OCI-LY7 (cell line): ENCODE results near the gene INTS1. TPM values are rescaled to one million over a fixed set of nuclear protein-coding genes. Genes with fewer than 3 reads are reported as not detected.

Experiments used
- BruUV-seq: library from RNA; stranded (reverse); fragments of 400-500 nt; replicated peaks from 2 replicates; lab custom pipeline; 2021; lab: Mats Ljungman, UMichigan
- CTCF ChIA-PET: fragments of 300-600 bp; sonication (Branson Sonifier 250); formaldehyde crosslinking; loops from one replicate; lab custom pipeline; 2022; ENCODE audit warnings: antibody characterized with exemption; ENCODE audit not compliant: unreplicated experiment; lab: Charles Lee
- POLR2A ChIA-PET: fragments of 300-600 bp; sonication (Branson Sonifier 250); formaldehyde crosslinking; loops from one replicate; lab custom pipeline; 2022; ENCODE audit warnings: antibody characterized with exemption; lab: Charles Lee
- DNase-seq: peaks from one replicate; pipeline ENCODE4 v3.0.0-alpha.2; 2015; ENCODE audit warnings: low spot score
- H2AFZ ChIP-seq: fragments of 200-600 bp; sonication (generic), shearing (Covaris generic); 2 replicates; pipeline ENCODE4 v1.6.1; 2014; ENCODE audit warnings: mild to moderate bottlenecking, antibody characterized with exemption, low read length, moderate library complexity
- H3K27ac ChIP-seq: fragments of 200-600 bp; sonication (generic); 2 replicates; pipeline ENCODE4 v1.5.1; 2014; ENCODE audit warnings: mixed run types, low read depth, mild to moderate bottlenecking, moderate library complexity, low read length, inconsistent platforms; ENCODE audit not compliant: poor library complexity, severe bottlenecking
- H3K36me3 ChIP-seq: fragments of 200-600 bp; sonication (generic); 2 replicates; pipeline ENCODE4 v1.6.1; 2014; ENCODE audit warnings: mild to moderate bottlenecking, antibody characterized with exemption, low read length, moderate library complexity, mixed read lengths; ENCODE audit not compliant: insufficient read depth
- H3K4me1 ChIP-seq: fragments of 200-600 bp; sonication (generic); 2 replicates; pipeline ENCODE4 v1.5.1; 2014; ENCODE audit warnings: mild to moderate bottlenecking, low read length; ENCODE audit not compliant: insufficient read depth, poor library complexity, severe bottlenecking
- H3K4me2 ChIP-seq: fragments of 200-600 bp; sonication (generic); 2 replicates; pipeline ENCODE4 v1.6.1; 2014; ENCODE audit warnings: mild to moderate bottlenecking, low read length
- H3K4me3 ChIP-seq: fragments of 200-600 bp; sonication (generic); 2 replicates; pipeline ENCODE4 v1.5.1; 2014; ENCODE audit warnings: mild to moderate bottlenecking, low read depth, low read length; ENCODE audit not compliant: poor library complexity, severe bottlenecking
- H3K79me2 ChIP-seq: fragments of 200-600 bp; sonication (generic); 2 replicates; pipeline ENCODE4 v1.6.1; 2016; ENCODE audit warnings: low read depth, mild to moderate bottlenecking, low read length, moderate library complexity, mixed read lengths; ENCODE audit not compliant: insufficient read depth
- H3K9me2 ChIP-seq: fragments of 200-600 bp; sonication (generic); 2 replicates; pipeline ENCODE4 v1.6.1; 2016; ENCODE audit warnings: mild to moderate bottlenecking, low read length, mixed read lengths; ENCODE audit not compliant: insufficient read depth
- H3K9me3 ChIP-seq: fragments of 200-600 bp; sonication (generic); 2 replicates; pipeline ENCODE4 v1.6.1; 2014; ENCODE audit warnings: mild to moderate bottlenecking, mixed run types, low read length, mixed read lengths
- H4K20me1 ChIP-seq: fragments of 200-600 bp; sonication (generic); 2 replicates; pipeline ENCODE4 v1.6.1; 2014; ENCODE audit warnings: mild to moderate bottlenecking, antibody characterized with exemption, low read length, moderate library complexity, mixed read lengths; ENCODE audit not compliant: insufficient read depth
- CTCF ChIP-seq: fragments of 200-600 bp; sonication (generic); conservative IDR thresholded peaks from 2 replicates; pipeline ENCODE4 v1.5.1; 2014; ENCODE audit warnings: mild to moderate bottlenecking, antibody characterized with exemption, low read length, moderate library complexity, mixed read lengths
- EZH2phosphoT487 ChIP-seq: fragments of 200-600 bp; sonication (generic); IDR thresholded peaks from 2 replicates; pipeline ENCODE4 v1.6.1; 2018; ENCODE audit warnings: low read depth, borderline replicate concordance, mild to moderate bottlenecking, mixed run types, antibody characterized with exemption, low read length, moderate library complexity, mixed read lengths
- intact Hi-C: fragments of 100-400 bp; cut with micrococcal nuclease; formaldehyde crosslinking; loops from one replicate; pipeline ENCODE4 v1.10.0; 2022; ENCODE audit not compliant: unreplicated experiment
- total RNA-seq, 2 experiments: library from RNA; depleted of rRNA in 1 of 2; stranded (reverse); fragments of >200 nt in 1 of 2; shearing (Covaris generic) in 1 of 2; gene quantifications; 2 replicates each; pipeline ENCODE4 v1.2.3, GENCODE V29; 2014 to 2022

INTS1 gene
- total RNA-seq, 2 experiments from 2014 or later: 83.6 to 188 TPM

DNA sequence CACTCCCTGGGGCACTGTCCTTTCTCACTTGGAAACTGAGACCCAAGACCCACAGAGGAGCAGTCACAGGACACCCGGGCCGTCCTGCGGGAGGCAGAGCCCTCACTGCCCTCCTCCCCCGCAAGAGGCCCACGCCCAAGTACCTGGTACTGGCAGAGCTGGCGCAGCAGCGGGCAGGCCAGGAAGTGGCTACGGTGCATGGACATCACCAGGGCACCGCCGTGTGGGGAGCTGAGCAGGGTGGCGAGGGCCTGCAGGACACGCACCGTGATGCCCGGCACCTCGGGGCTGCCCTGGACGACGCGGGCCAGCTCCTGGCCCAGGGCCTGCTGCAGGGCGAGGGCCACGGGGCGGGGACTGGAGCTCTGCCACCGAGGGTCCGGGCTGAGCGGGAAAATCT lies 24.9 kb downstream of the INTS1 start:
- H3K4me2 ChIP-seq: no peak overlapping the region
- H3K4me1 ChIP-seq: peaks cover 3% of the 10 kb centered on the region
- H2AFZ ChIP-seq: no peak overlapping the region
- intact Hi-C loops: no loop called here
- H3K9me3 ChIP-seq: no peaks in the 10 kb centered on the region
- ChIA-PET CTCF (no interaction called here), POLR2A (no interaction called here)
- DNase-seq: no peak
- no peaks in the 10 kb centered on the region for H3K79me2 ChIP-seq
- H3K9me2 ChIP-seq: no peaks in the 10 kb centered on the region
- no TSS peak for BruUV-seq
- TF ChIP-seq CTCF (no peak), EZH2phosphoT487 (no peak)
- H3K4me3 ChIP-seq: no peak overlapping the region
- H3K36me3 ChIP-seq: peaks cover 90% of the 10 kb centered on the region
- H4K20me1 ChIP-seq: no peaks in the 10 kb centered on the region
- no peak overlapping the region for H3K27ac ChIP-seq

DNA sequence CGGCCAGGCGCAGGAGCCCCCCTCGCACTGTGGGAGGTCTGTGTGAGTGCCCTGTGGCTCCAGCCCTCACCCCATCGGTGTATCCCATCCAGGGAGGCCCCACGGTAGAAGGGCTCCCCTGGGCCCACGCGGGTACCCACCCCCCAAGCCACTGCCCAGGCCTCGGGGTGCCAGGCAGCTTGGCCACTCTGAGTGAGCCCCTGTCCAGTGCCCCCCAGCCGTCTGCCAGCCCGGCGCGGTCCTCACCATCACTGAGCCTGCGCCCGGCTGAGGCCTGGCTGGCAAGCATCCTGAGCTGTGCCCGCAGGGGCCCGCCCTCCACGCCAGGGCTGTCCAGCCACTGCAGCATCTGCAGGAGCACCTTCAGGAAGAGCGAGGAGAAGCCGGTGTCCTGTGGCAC lies 25.7 kb downstream of the INTS1 start:
- BruUV-seq: no TSS peak
- H3K9me2 ChIP-seq: no peaks in the 10 kb centered on the region
- H3K4me3 ChIP-seq: no peak overlapping the region
- no peak overlapping the region for H3K27ac ChIP-seq
- H3K9me3 ChIP-seq: no peaks in the 10 kb centered on the region
- H3K79me2 ChIP-seq: no peaks in the 10 kb centered on the region
- H3K4me2 ChIP-seq: no peak overlapping the region
- intact Hi-C loops: no loop called here
- no peaks in the 10 kb centered on the region for H4K20me1 ChIP-seq
- no peak overlapping the region for H2AFZ ChIP-seq
- POLR2A ChIA-PET: no interaction called here
- H3K36me3 ChIP-seq: peaks cover 87% of the 10 kb centered on the region
- TF ChIP-seq EZH2phosphoT487 (no peak), CTCF (no peak)
- no peak for DNase-seq
- CTCF ChIA-PET: no interaction called here
- H3K4me1 ChIP-seq: peaks cover 5% of the 10 kb centered on the region

DNA sequence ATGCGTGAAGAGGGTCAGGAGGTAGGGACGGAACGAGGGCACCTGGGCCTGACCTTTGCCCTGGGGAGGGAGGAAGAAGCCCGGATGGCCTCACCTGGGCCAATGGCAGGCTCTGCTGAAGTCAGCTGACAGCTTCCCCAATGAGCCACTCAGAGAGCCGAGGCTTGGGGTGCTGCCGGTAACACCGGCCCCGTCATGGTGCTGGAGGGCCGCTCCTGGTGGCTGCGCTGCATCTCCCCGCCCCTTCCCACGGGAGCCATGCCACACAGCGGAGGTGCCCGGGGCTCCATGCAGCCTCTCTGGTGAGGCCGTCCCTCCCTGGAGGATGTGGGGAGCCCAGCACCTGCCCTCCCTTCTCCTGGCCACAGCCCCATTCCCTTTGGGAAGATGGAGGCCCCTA lies 27.3 kb downstream of the INTS1 start:
- Histone ChIP-seq H3K4me3 (no peak overlapping the region), H3K27ac (no peak overlapping the region), H3K4me2 (no peak overlapping the region), H4K20me1 (no peaks in the 10 kb centered on the region), H3K4me1 (peaks cover 5% of the 10 kb centered on the region), H3K9me2 (no peaks in the 10 kb centered on the region), H3K79me2 (no peaks in the 10 kb centered on the region), H2AFZ (no peak overlapping the region), H3K9me3 (no peaks in the 10 kb centered on the region), H3K36me3 (peaks cover 84% of the 10 kb centered on the region)
- ChIA-PET POLR2A (no interaction called here), CTCF (no interaction called here)
- no peak for TF ChIP-seq CTCF
- TF ChIP-seq EZH2phosphoT487: no peak
- DNase-seq: no peak
- intact Hi-C loops: no loop called here
- no TSS peak for BruUV-seq
